ENCODE data around the gene REEP5. TPM values are rescaled to one million over a fixed set of nuclear protein-coding genes. Genes with fewer than 3 reads are reported as not detected.
"Not testable (repeated sequence)": the region's sequence is repeated elsewhere in the genome, so short reads cannot be mapped to it uniquely, and the experiment has no call there.

The REEP5 gene
- total and polyA plus RNA-seq, 8 donors: 64.8 to 121 (median 70.5) TPM

GRCh38 chr5:112892776-112893175 is 29.3 kb downstream of the REEP5 start:
- Histone ChIP-seq H3K4me1 (no peaks in the 10 kb centered on the region), H3K36me3 (peaks cover 0 to 69% of the 10 kb centered on the region in 2 donors), H3K4me3 (no peak overlapping the region), H3K27me3 (no peaks in the 10 kb centered on the region), H3K27ac (no peak overlapping the region), H3K9me3 (no peaks in the 10 kb centered on the region)
- ATAC-seq (no peak), DNase-seq (no peak)
- intact Hi-C loops (cut with DNase I): no loop called here
- TF ChIP-seq CTCF (IDR thresholded peaks at IDR 0.05): no peak

DNA sequence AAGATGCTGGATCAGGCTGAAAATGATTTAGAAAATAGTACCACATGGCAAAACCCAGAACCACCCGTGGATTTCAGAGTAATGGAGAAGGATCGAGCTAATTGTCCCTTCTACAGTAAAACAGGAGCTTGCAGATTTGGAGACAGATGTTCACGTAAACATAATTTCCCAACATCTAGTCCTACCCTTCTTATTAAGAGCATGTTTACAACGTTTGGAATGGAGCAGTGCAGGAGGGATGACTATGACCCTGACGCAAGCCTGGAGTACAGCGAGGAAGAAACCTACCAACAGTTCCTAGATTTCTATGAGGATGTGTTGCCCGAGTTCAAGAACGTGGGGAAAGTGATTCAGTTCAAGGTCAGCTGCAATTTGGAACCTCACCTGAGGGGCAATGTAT is 30.0 kb downstream of the REEP5 start:
- intact Hi-C loops (cut with DNase I); DNase-seq; H3K27ac ChIP-seq; H3K27me3 ChIP-seq; H3K4me1 ChIP-seq; H3K4me3 ChIP-seq; H3K9me3 ChIP-seq; ATAC-seq: not testable (repeated sequence)
- peaks cover 0 to 71% of the 10 kb centered on the region in 2 donors for H3K36me3 ChIP-seq

GRCh38 chr5:112886975-112887374 is 35.1 kb downstream of the REEP5 start:
- H3K36me3 ChIP-seq: peaks cover 0 to 77% of the 10 kb centered on the region in 2 donors
- ATAC-seq: no peak
- H3K4me1 ChIP-seq: no peaks in the 10 kb centered on the region
- no peak overlapping the region for H3K4me3 ChIP-seq
- H3K27ac ChIP-seq: no peak overlapping the region
- no peaks in the 10 kb centered on the region for H3K27me3 ChIP-seq
- no peaks in the 10 kb centered on the region for H3K9me3 ChIP-seq
- intact Hi-C loops (cut with DNase I): no loop called here
- TF ChIP-seq CTCF (IDR thresholded peaks at IDR 0.05): no peak
- DNase-seq: no peak

- intact Hi-C loops (cut with DNase I): no loop called here
- no peak overlapping the region for H3K4me3 ChIP-seq
- H3K27ac ChIP-seq: no peak overlapping the region
- H3K4me1 ChIP-seq: no peaks in the 10 kb centered on the region
- ATAC-seq (peak; percentile 22), DNase-seq (peak in 1 of 4 donors; percentile 7)
- no peak for TF ChIP-seq CTCF (IDR thresholded peaks at IDR 0.05)
- no peaks in the 10 kb centered on the region for H3K9me3 ChIP-seq
- H3K27me3 ChIP-seq: no peaks in the 10 kb centered on the region
- H3K36me3 ChIP-seq: peaks cover 0 to 79% of the 10 kb centered on the region in 2 donors
Measured at GRCh38 chr5:112885001-112885400, 37.0 kb downstream of the REEP5 start.

DNA sequence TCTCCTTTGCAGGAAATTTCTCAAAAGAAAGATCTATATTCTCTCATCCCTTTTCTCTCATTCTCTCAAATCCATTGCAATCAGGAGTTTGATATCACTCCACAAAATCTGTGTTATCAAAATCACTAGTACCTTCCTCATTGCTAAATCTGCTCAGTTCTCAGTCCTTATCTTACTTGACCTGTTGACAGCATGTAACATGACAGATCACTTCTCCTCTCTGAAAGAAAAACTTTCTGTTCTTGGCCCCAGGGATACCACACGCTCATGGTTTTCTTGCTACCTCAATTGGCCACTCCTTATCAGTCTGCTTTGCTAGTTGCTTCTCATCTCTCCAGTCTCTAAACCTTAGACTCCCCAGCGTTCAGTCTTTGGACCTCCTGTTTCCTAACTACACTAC is 38.8 kb downstream of the REEP5 start:
- Histone ChIP-seq H3K9me3 (no peaks in the 10 kb centered on the region), H3K4me3 (no peak overlapping the region), H3K27ac (no peak overlapping the region), H3K4me1 (no peaks in the 10 kb centered on the region), H3K36me3 (peaks cover 0 to 92% of the 10 kb centered on the region in 2 donors), H3K27me3 (no peaks in the 10 kb centered on the region)
- ATAC-seq (no peak), DNase-seq (no peak)
- TF ChIP-seq CTCF (IDR thresholded peaks at IDR 0.05): no peak
- intact Hi-C loops (cut with DNase I): no loop called here

Data from left lung (tissue), 10 donors.